Mesenchymal stem cell (in vitro differentiated cells and primary cell): ENCODE results near the gene POLDIP3.

Experiments used
- DNase-seq: peaks from one replicate; pipeline ENCODE4 v3.0.0-alpha.2; 2013
- H2AFZ ChIP-seq: one replicate; pipeline ENCODE4 v1.6.1; 2013; ENCODE audit warnings: low read depth, mild to moderate bottlenecking, control low read depth, inconsistent platforms, low read length, moderate library complexity
- H2AK5ac ChIP-seq: 2 replicates; pipeline ENCODE4 v1.6.1; 2013; ENCODE audit warnings: low read length, moderate library complexity, mild to moderate bottlenecking, inconsistent platforms; ENCODE audit not compliant: severe bottlenecking
- H2BK120ac ChIP-seq: one replicate; pipeline ENCODE4 v1.6.1; 2013; ENCODE audit warnings: low read depth, mild to moderate bottlenecking, inconsistent platforms, low read length, moderate library complexity
- H2BK12ac ChIP-seq, 2 experiments: one replicate each; pipeline ENCODE4 v1.6.1; 2013; ENCODE audit warnings: inconsistent platforms in 2 of 2, low read length in 2 of 2, mild to moderate bottlenecking in 2 of 2, moderate library complexity in 2 of 2, control low read depth in 1 of 2
- H2BK15ac ChIP-seq: one replicate; pipeline ENCODE4 v1.6.1; 2013; ENCODE audit warnings: mild to moderate bottlenecking, low read depth, inconsistent platforms; ENCODE audit not compliant: poor library complexity, severe bottlenecking
- H2BK5ac ChIP-seq: 2 replicates; pipeline ENCODE4 v1.6.1; 2013; ENCODE audit warnings: low read depth, mild to moderate bottlenecking, low read length, control low read depth, inconsistent platforms; ENCODE audit not compliant: poor library complexity, severe bottlenecking
- H3K14ac ChIP-seq, 2 experiments: one replicate each; pipeline ENCODE4 v1.6.1; 2013; ENCODE audit warnings: inconsistent platforms in 2 of 2, low read length in 2 of 2, control low read depth in 1 of 2, mild to moderate bottlenecking in 1 of 2, moderate library complexity in 1 of 2
- H3K18ac ChIP-seq, 2 experiments: one replicate each; pipeline ENCODE4 v1.6.1; 2013; ENCODE audit warnings: inconsistent platforms in 2 of 2, low read length in 2 of 2, control low read depth in 1 of 2, low read depth in 1 of 2, mild to moderate bottlenecking in 1 of 2
- H3K23ac ChIP-seq, 2 experiments: one replicate each; pipeline ENCODE4 v1.6.1; 2013; ENCODE audit warnings: inconsistent platforms in 2 of 2, low read length in 2 of 2, mild to moderate bottlenecking in 2 of 2, moderate library complexity in 2 of 2, control low read depth in 1 of 2
- H3K27ac ChIP-seq: 2 replicates; pipeline ENCODE4 v1.5.1; 2013; ENCODE audit warnings: mild to moderate bottlenecking, moderate library complexity, low read length, control low read depth, inconsistent platforms; ENCODE audit not compliant: poor library complexity, severe bottlenecking
- H3K27me3 ChIP-seq, 2 experiments: 2 replicates each; pipeline versions ENCODE4 v1.6.1 to v1.7.0; 2013; ENCODE audit warnings: low read length in 2 of 2, mild to moderate bottlenecking in 2 of 2, moderate library complexity in 2 of 2, control low read depth in 1 of 2, inconsistent platforms in 1 of 2; ENCODE audit not compliant: control insufficient read depth in 1 of 2, insufficient read depth in 1 of 2
- H3K36me3 ChIP-seq, 2 experiments: 2 replicates each; pipeline versions ENCODE4 v1.6.1 to v1.7.0; 2013; ENCODE audit warnings: low read length in 2 of 2, control low read depth in 1 of 2, inconsistent platforms in 1 of 2, low read depth in 1 of 2, mild to moderate bottlenecking in 1 of 2; ENCODE audit not compliant: insufficient read depth in 2 of 2, control insufficient read depth in 1 of 2
- H3K4ac ChIP-seq, 2 experiments: one replicate each; pipeline ENCODE4 v1.6.1; 2013; ENCODE audit warnings: inconsistent platforms in 2 of 2, low read length in 2 of 2, mild to moderate bottlenecking in 2 of 2, moderate library complexity in 2 of 2, control low read depth in 1 of 2, low read depth in 1 of 2
- H3K4me1 ChIP-seq: 2 replicates; pipeline ENCODE4 v1.6.1; 2013; ENCODE audit warnings: low read depth, low read length, control low read depth; ENCODE audit not compliant: control insufficient read depth, insufficient read depth
- H3K4me2 ChIP-seq: 2 replicates; pipeline ENCODE4 v1.6.1; 2013; ENCODE audit warnings: low read length, mild to moderate bottlenecking, inconsistent platforms; ENCODE audit not compliant: poor library complexity, severe bottlenecking
- H3K4me3 ChIP-seq, 2 experiments: 2 replicates each; pipeline versions ENCODE4 v1.5.1 to v1.7.0; 2013; ENCODE audit warnings: low read length in 2 of 2, mild to moderate bottlenecking in 2 of 2, control low read depth in 1 of 2, low read depth in 1 of 2; ENCODE audit not compliant: insufficient read depth in 1 of 2
- H3K79me1 ChIP-seq: replicated peaks from 2 replicates; pipeline ENCODE4 v1.6.1; 2013; ENCODE audit warnings: mild to moderate bottlenecking, control low read depth, low read length, inconsistent platforms; ENCODE audit not compliant: poor library complexity, severe bottlenecking
- H3K9ac ChIP-seq: 2 replicates; pipeline ENCODE4 v1.7.0; 2013; ENCODE audit warnings: mild to moderate bottlenecking, low read length, moderate library complexity
- H3K9me3 ChIP-seq: 2 replicates; pipeline ENCODE4 v1.7.0; 2013; ENCODE audit warnings: mild to moderate bottlenecking, low read length; ENCODE audit not compliant: control insufficient read depth
- H4K8ac ChIP-seq: one replicate; pipeline ENCODE4 v1.6.1; 2013; ENCODE audit warnings: inconsistent platforms, mild to moderate bottlenecking, low read length, moderate library complexity
- H4K91ac ChIP-seq: one replicate; pipeline ENCODE4 v1.6.1; 2013; ENCODE audit warnings: mild to moderate bottlenecking, low read length, inconsistent platforms
- WGBS: methylation state at CpG from one replicate; pipeline ENCODE4 v1.1.7; 2013; ENCODE audit warnings: mixed read lengths; 5-methylcytosine and 5-hydroxymethylcytosine counted together

Gene POLDIP3

GRCh38 chr22:42585096-42585495, 29.6 kb downstream of the POLDIP3 start:
- H3K4ac ChIP-seq = no peak overlapping the region
- no peak overlapping the region for H2BK15ac ChIP-seq
- H3K4me1 ChIP-seq = peaks cover 2% of the 10 kb centered on the region
- H4K8ac ChIP-seq = no peak overlapping the region
- H2BK120ac ChIP-seq = no peak overlapping the region
- H2AFZ ChIP-seq = no peak overlapping the region
- peaks cover 64 to 73% of the 10 kb centered on the region in 2 experiments for H3K36me3 ChIP-seq
- no peak overlapping the region for H3K4me2 ChIP-seq
- H3K79me1 ChIP-seq = peaks cover 38% of the 10 kb centered on the region
- no peaks in the 10 kb centered on the region for H3K27me3 ChIP-seq
- WGBS = 94% methylated on average over 8 of the region's 8 CpGs
- H3K23ac ChIP-seq = no peak overlapping the region
- H2BK5ac ChIP-seq = no peak overlapping the region
- H2BK12ac ChIP-seq = no peak overlapping the region
- no peak overlapping the region for H3K27ac ChIP-seq
- H3K4me3 ChIP-seq = no peak overlapping the region
- no peak overlapping the region for H3K14ac ChIP-seq
- no peak for DNase-seq
- H3K18ac ChIP-seq = no peak overlapping the region
- H3K9me3 ChIP-seq = no peaks in the 10 kb centered on the region
- H4K91ac ChIP-seq = no peak overlapping the region
- no peak overlapping the region for H2AK5ac ChIP-seq
- H3K9ac ChIP-seq = no peak overlapping the region

GRCh38 chr22:42584364-42584940, 30.2 kb downstream of the POLDIP3 start:
- H3K18ac ChIP-seq = no peak overlapping the region
- H3K4me1 ChIP-seq = peaks cover 2% of the 10 kb centered on the region
- no peak overlapping the region for H3K4ac ChIP-seq
- no peak overlapping the region for H4K8ac ChIP-seq
- no peak overlapping the region for H3K9ac ChIP-seq
- no peak for DNase-seq
- no peak overlapping the region for H3K14ac ChIP-seq
- H2BK12ac ChIP-seq = no peak overlapping the region
- peaks cover 65 to 69% of the 10 kb centered on the region in 2 experiments for H3K36me3 ChIP-seq
- no peak overlapping the region for H2BK5ac ChIP-seq
- no peaks in the 10 kb centered on the region for H3K27me3 ChIP-seq
- H3K79me1 ChIP-seq = peaks cover 37% of the 10 kb centered on the region
- H4K91ac ChIP-seq = no peak overlapping the region
- WGBS = 95% methylated on average over 4 of the region's 4 CpGs
- H3K9me3 ChIP-seq = no peaks in the 10 kb centered on the region
- no peak overlapping the region for H2AFZ ChIP-seq
- no peak overlapping the region for H3K23ac ChIP-seq
- no peak overlapping the region for H3K4me3 ChIP-seq
- H2BK15ac ChIP-seq = no peak overlapping the region
- H2AK5ac ChIP-seq = no peak overlapping the region
- H3K27ac ChIP-seq = no peak overlapping the region
- no peak overlapping the region for H2BK120ac ChIP-seq
- no peak overlapping the region for H3K4me2 ChIP-seq

GRCh38 chr22:42582987-42583386, 31.7 kb downstream of the POLDIP3 start:
- Histone ChIP-seq H3K18ac (no peak overlapping the region), H3K27me3 (no peaks in the 10 kb centered on the region), H3K4me1 (peaks cover 2% of the 10 kb centered on the region), H3K14ac (no peak overlapping the region), H4K91ac (no peak overlapping the region), H3K23ac (no peak overlapping the region), H3K79me1 (peaks cover 37% of the 10 kb centered on the region), H2AFZ (no peak overlapping the region), H3K36me3 (peaks cover 65 to 66% of the 10 kb centered on the region in 2 experiments), H3K4me2 (no peak overlapping the region), H4K8ac (no peak overlapping the region), H3K27ac (no peak overlapping the region), H2BK120ac (no peak overlapping the region), H3K9ac (no peak overlapping the region), H2AK5ac (no peak overlapping the region), H2BK5ac (no peak overlapping the region), H2BK15ac (no peak overlapping the region), H3K9me3 (no peaks in the 10 kb centered on the region), H2BK12ac (no peak overlapping the region), H3K4ac (no peak overlapping the region), H3K4me3 (no peak overlapping the region)
- DNase-seq = no peak
- 95% methylated on average over 1 of the region's 1 CpG for WGBS

GRCh38 chr22:42581762-42582716, 32.6 kb downstream of the POLDIP3 start:
- Histone ChIP-seq H3K9me3 (no peaks in the 10 kb centered on the region), H3K23ac (no peak overlapping the region), H3K14ac (peak overlapping the region in 1 of 2 experiments; percentile 92), H3K4me2 (peak overlapping the region; percentile 63), H2BK5ac (no peak overlapping the region), H2AK5ac (no peak overlapping the region), H4K91ac (peak overlapping the region; percentile 80), H3K9ac (peak overlapping the region; percentile 85), H2BK15ac (no peak overlapping the region), H2AFZ (peak overlapping the region; percentile 84), H3K4me1 (peaks cover 2% of the 10 kb centered on the region), H3K27me3 (no peaks in the 10 kb centered on the region), H3K36me3 (peaks cover 64 to 69% of the 10 kb centered on the region in 2 experiments), H2BK120ac (no peak overlapping the region), H3K4ac (peak overlapping the region in 1 of 2 experiments; percentile 66), H2BK12ac (peak overlapping the region in 1 of 2 experiments; percentile 55), H4K8ac (peak overlapping the region; percentile 87), H3K4me3 (peak overlapping the region; percentile 78 to 89), H3K79me1 (peaks cover 34% of the 10 kb centered on the region), H3K27ac (peak overlapping the region; percentile 7), H3K18ac (peak overlapping the region in 1 of 2 experiments; percentile 80)
- WGBS = 9% methylated on average over 54 of the region's 64 CpGs
- peak; percentile 73 for DNase-seq
